Muscle layer of duodenum (tissue), 2 donors: ENCODE data around the gene FRMD3.
A peak's percentile ranks its signal among the peaks of the same experiment; 100 is the strongest.

Experiments used
- H3K27ac ChIP-seq: one replicate; pipeline ENCODE4 v1.7.0; 2013; ENCODE audit warnings: mild to moderate bottlenecking, low read length
- H3K27me3 ChIP-seq: one replicate; pipeline ENCODE4 v1.7.0; 2013; ENCODE audit warnings: low read depth, mild to moderate bottlenecking, control low read depth, low read length
- H3K36me3 ChIP-seq, 2 donors: one replicate each; pipeline ENCODE4 v1.7.0; 2013; ENCODE audit warnings: low read length in 2 of 2, control low read depth in 1 of 2, mild to moderate bottlenecking in 1 of 2; ENCODE audit not compliant: insufficient read depth in 2 of 2, control insufficient read depth in 1 of 2
- H3K4me1 ChIP-seq, 2 donors: one replicate each; pipeline ENCODE4 v1.7.0; 2013; ENCODE audit warnings: low read length in 2 of 2, mild to moderate bottlenecking in 2 of 2, control low read depth in 1 of 2, moderate library complexity in 1 of 2; ENCODE audit not compliant: insufficient read depth in 2 of 2, control insufficient read depth in 1 of 2
- H3K4me3 ChIP-seq, 2 donors: one replicate each; pipeline ENCODE4 v1.7.0; 2013; ENCODE audit warnings: low read length in 2 of 2, low read depth in 1 of 2, mild to moderate bottlenecking in 1 of 2
- H3K9me3 ChIP-seq, 2 donors: one replicate each; pipeline ENCODE4 v1.7.0; 2013; ENCODE audit warnings: low read length in 2 of 2, control low read depth in 1 of 2, mild to moderate bottlenecking in 1 of 2; ENCODE audit not compliant: control insufficient read depth in 1 of 2
- donor health status: healthy.

The FRMD3 gene

GRCh38 chr9:83473488-83473971, 64.7 kb downstream of the FRMD3 start:
- no peaks in the 10 kb centered on the region for H3K36me3 ChIP-seq
- H3K4me1 ChIP-seq = no peaks in the 10 kb centered on the region
- no peaks in the 10 kb centered on the region for H3K27me3 ChIP-seq
- no peaks in the 10 kb centered on the region for H3K9me3 ChIP-seq
- H3K4me3 ChIP-seq = peak overlapping the region; percentile 20 to 54
- H3K27ac ChIP-seq = peak overlapping the region; percentile 75

GRCh38 chr9:83472764-83473163, 65.4 kb downstream of the FRMD3 start:
- Histone ChIP-seq H3K36me3 (no peaks in the 10 kb centered on the region), H3K27me3 (no peaks in the 10 kb centered on the region), H3K9me3 (no peaks in the 10 kb centered on the region), H3K4me3 (peak overlapping the region in 1 of 2 donors; percentile 31), H3K4me1 (no peaks in the 10 kb centered on the region), H3K27ac (peak overlapping the region; percentile 75)

- Histone ChIP-seq H3K27me3 (no peaks in the 10 kb centered on the region), H3K9me3 (no peaks in the 10 kb centered on the region), H3K36me3 (no peaks in the 10 kb centered on the region), H3K27ac (peak overlapping the region; percentile 75), H3K4me3 (no peak overlapping the region), H3K4me1 (no peaks in the 10 kb centered on the region)
Measured at GRCh38 chr9:83472221-83472665, 66.0 kb downstream of the FRMD3 start.

- H3K4me1 ChIP-seq = no peaks in the 10 kb centered on the region
Measured at GRCh38 chr9:83471241-83471640, 67.0 kb downstream of the FRMD3 start.

GRCh38 chr9:83469722-83470121, 68.5 kb downstream of the FRMD3 start:
- Histone ChIP-seq H3K27ac (no peak overlapping the region), H3K9me3 (no peaks in the 10 kb centered on the region), H3K4me3 (no peak overlapping the region), H3K36me3 (no peaks in the 10 kb centered on the region), H3K27me3 (no peaks in the 10 kb centered on the region), H3K4me1 (no peaks in the 10 kb centered on the region)

More at GRCh38 chr9:83471241-83471640, 67.0 kb downstream of the FRMD3 start:
- Histone ChIP-seq H3K9me3 (no peaks in the 10 kb centered on the region), H3K27me3 (no peaks in the 10 kb centered on the region), H3K27ac (no peak overlapping the region), H3K36me3 (no peaks in the 10 kb centered on the region), H3K4me3 (no peak overlapping the region)

- Histone ChIP-seq H3K9me3 (no peaks in the 10 kb centered on the region), H3K36me3 (no peaks in the 10 kb centered on the region), H3K27me3 (no peaks in the 10 kb centered on the region), H3K4me3 (no peak overlapping the region), H3K27ac (no peak overlapping the region), H3K4me1 (no peaks in the 10 kb centered on the region)
Measured at GRCh38 chr9:83468821-83469220, 69.4 kb downstream of the FRMD3 start.

- no peaks in the 10 kb centered on the region for H3K4me1 ChIP-seq
- H3K9me3 ChIP-seq = no peaks in the 10 kb centered on the region
- H3K27ac ChIP-seq = no peak overlapping the region
- H3K27me3 ChIP-seq = no peaks in the 10 kb centered on the region
- no peaks in the 10 kb centered on the region for H3K36me3 ChIP-seq
- no peak overlapping the region for H3K4me3 ChIP-seq
Measured at GRCh38 chr9:83466877-83467276, 71.3 kb downstream of the FRMD3 start.

- H3K27ac ChIP-seq = no peak overlapping the region
- no peak overlapping the region for H3K4me3 ChIP-seq
- H3K27me3 ChIP-seq = no peaks in the 10 kb centered on the region
- H3K9me3 ChIP-seq = no peaks in the 10 kb centered on the region
- H3K4me1 ChIP-seq = no peaks in the 10 kb centered on the region
- H3K36me3 ChIP-seq = no peaks in the 10 kb centered on the region
Measured at GRCh38 chr9:83466351-83466750, 71.8 kb downstream of the FRMD3 start.

- Histone ChIP-seq H3K4me1 (no peaks in the 10 kb centered on the region), H3K27ac (no peak overlapping the region), H3K9me3 (no peaks in the 10 kb centered on the region), H3K4me3 (no peak overlapping the region), H3K36me3 (no peaks in the 10 kb centered on the region), H3K27me3 (no peaks in the 10 kb centered on the region)
Measured at GRCh38 chr9:83459830-83460229, 78.4 kb downstream of the FRMD3 start.

GRCh38 chr9:83458530-83458929, 79.7 kb downstream of the FRMD3 start:
- Histone ChIP-seq H3K27ac (no peak overlapping the region), H3K27me3 (no peaks in the 10 kb centered on the region), H3K4me3 (no peak overlapping the region)

GRCh38 chr9:83457005-83457404, 81.2 kb downstream of the FRMD3 start:
- Histone ChIP-seq H3K4me3 (no peak overlapping the region), H3K36me3 (no peaks in the 10 kb centered on the region)

More at GRCh38 chr9:83458530-83458929, 79.7 kb downstream of the FRMD3 start:
- Histone ChIP-seq H3K4me1 (no peaks in the 10 kb centered on the region), H3K9me3 (no peaks in the 10 kb centered on the region), H3K36me3 (no peaks in the 10 kb centered on the region)

GRCh38 chr9:83456226-83456625, 82.0 kb downstream of the FRMD3 start:
- Histone ChIP-seq H3K4me1 (no peaks in the 10 kb centered on the region), H3K27me3 (no peaks in the 10 kb centered on the region), H3K36me3 (no peaks in the 10 kb centered on the region), H3K4me3 (no peak overlapping the region), H3K9me3 (no peaks in the 10 kb centered on the region), H3K27ac (no peak overlapping the region)

More at GRCh38 chr9:83457005-83457404, 81.2 kb downstream of the FRMD3 start:
- Histone ChIP-seq H3K9me3 (no peaks in the 10 kb centered on the region), H3K4me1 (no peaks in the 10 kb centered on the region), H3K27ac (no peak overlapping the region), H3K27me3 (no peaks in the 10 kb centered on the region)
